ENCODE measurements around the gene TARBP1.

TARBP1 gene

DNA sequence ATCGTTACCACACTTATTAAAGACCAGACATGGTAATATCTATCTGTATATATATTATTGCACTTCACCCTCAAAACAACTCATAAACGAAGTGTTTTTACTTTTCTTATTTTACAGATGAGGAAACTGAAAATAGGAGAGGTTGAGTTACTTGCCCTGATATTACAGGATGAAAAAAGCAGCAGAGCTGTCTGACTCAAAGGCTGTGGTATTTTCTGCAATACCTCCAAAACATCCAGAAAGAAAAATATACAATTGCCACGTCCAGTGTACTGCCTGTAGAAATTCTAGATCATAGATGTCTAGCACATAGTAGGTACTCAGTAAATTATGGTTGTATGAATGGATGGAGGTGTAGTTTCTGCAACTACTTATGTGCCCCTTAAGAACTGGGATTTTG is 5.2 kb upstream of the TARBP1 start:
- no peak for DNase-seq

GRCh38 chr1:234481771-234482170 is 2.8 kb upstream of the TARBP1 start:
- no peak for DNase-seq

DNA sequence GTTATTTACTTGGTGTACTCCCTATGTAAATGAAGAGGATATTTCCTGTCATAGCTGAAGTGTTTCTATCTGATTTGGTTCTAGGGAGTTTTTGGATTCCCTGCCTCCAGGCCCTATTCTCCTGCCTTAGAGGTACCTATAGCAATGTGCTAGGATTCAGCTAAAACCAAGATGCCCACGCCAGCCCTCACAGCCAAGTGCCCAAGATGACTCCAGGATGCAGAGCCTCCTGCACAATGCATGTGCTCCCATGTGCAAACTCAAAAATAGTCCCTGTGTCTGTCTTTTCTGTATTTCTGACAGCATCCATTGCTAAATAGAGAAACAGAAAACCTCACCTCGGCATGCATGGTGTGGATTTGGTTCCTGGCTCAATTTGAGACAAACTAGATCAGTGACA is 887 bp upstream of the TARBP1 start:
- no peak for DNase-seq

DNA sequence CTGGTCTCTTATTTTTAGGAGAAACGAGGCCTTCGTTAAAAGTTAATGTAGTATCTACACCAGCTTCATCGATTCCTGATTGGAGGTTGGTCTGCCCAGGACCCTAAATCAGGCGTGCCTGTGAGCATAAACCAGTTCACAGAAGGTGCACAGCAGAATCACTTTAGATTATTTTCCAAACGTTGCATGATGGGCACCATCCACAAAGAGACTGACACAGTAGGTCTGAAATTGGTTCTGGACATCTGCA is 256 bp upstream of the TARBP1 start:
- DNase-seq: no peak

DNA sequence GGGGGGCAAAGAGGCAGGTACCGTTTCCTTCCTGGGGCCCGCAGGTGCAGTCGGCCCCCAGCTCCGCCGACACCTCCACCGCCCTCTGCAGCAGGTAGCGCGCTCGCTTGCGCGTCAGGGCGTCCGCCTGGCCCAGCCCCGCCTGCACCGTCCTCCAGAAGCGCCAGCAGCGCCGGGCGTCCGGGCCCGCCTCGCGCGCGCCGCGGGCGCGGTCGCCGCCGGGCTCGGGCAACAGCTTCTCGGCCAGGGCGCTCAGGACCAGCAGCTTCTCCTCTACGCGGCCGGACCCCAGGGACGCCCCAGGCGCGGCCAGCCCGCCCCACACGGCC is 863 bp downstream of the TARBP1 start:
- peak; percentile 64 for DNase-seq

DNA sequence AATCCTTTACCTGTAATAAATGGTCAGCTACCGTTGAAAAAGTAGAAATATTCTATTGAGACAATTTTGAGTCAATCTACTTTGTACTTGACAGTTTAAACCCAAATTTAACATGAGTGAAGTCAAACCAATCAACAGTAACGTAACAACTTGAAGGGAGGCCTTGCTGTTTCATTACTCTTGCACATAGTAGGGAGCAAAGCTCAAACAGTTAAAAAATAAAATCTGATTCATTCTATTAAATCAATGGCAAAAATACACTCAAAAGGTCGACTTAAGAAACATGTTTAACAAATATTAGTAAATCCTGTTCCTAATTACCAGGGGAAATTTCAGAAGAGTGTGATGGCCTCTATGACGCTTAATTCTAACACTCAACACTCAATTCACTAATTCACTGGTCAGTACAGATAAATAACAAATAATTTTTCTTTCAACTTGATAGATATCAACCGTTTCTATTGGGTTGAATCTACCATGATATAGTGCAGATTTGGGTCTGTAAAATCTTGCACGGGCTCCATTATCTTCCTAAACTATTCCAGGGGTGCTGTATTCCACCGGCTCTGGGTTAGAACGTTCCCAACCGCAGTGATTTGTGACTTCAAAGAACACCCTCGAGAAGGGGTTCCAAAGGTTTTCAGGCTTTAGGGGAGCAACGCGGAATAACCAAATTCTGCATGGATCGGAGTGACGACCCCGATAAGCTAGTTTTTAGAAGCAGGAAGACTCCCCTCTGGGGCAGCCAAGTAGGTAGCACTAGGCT is 1.4 kb downstream of the TARBP1 start:
- no peak for DNase-seq

DNA sequence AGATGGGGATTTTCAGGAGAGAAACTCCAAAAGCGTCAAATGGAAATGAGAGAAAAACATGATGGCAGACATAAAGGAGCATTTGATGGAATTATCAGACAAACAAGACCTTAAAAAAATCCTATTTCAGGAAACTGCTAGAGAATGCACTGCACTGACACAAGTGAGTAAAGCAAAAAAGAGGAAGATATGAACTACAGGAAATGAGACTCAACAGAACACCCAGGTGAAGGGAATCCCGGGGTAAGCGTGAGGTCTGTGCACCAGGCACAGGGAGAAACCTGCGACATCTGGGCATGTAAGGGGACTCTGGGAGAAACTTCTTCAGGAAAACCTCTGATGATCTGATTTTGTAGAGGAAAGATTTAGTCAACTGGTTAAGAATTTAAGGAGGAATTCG is 2.8 kb downstream of the TARBP1 start:
- DNase-seq: no peak

DNA sequence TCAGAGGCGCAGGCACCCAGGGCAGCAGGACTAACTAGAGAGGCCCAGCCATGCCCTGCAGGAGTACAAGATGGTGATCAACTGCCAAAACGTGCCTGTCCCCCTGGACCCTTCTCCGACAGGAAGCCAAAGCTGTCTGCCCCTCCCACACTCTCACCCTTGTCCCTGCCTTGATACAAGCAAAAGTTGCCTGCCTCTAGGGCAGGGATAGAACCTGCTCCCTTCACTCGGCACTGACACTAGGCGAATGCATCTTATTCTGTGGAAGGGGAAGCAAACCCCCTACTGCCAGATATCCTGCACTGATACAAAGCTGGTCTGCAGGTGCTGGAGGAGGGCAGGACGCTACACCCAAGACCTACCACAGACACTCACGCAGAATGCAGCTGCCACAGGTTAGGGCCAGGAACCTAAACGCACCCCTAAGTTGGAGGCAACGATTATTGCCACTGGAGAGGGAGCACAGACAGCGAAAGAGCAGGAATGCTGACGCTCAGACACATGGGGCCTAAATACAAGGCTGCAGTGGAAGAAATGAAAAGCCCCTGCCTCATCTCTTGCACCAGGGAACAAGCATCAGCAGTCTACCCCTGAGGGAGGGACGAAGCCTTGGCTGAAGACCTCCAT is 3.7 kb downstream of the TARBP1 start:
- DNase-seq: peak; percentile 39

DNA sequence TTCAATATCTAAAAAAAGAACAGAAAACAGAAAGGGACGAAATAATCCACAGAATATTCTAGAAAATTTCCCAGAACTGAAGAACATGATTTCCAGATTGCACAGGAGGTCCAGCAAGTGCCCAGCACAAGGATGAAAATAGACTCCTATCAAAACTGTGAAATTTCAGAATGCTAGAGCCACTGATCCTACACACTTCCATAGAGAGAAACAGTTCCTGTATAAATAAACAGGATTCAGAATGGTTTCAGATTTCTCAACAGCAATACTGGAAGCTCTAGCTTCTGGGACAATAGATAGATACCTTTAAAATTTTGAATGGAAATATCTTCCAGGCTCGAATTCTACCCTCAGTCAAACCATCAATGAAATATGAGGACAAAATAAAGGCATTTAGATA is 4.6 kb downstream of the TARBP1 start:
- DNase-seq: no peak

DNA sequence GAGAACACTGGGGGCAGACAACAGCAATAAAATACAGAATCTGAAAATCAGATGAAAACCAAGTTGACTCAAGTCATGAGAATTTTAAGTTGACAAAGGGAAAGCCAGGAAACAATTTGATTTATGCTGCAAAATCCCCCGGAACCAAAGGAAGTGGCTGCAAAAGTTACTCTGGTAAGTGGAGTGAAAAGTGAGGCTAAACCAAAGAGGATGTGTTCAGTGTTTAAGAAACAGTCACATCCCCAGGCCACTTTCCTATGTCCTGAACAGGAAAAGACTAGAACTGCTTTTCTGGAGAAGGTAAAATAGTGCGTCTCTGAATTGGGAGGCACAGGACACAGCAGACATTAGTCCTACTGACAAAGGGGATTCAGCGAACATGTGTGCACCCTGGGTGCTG is 5.9 kb downstream of the TARBP1 start:
- no peak for DNase-seq

GRCh38 chr1:234469376-234469775 is 9.6 kb downstream of the TARBP1 start:
- no peak for DNase-seq

DNA sequence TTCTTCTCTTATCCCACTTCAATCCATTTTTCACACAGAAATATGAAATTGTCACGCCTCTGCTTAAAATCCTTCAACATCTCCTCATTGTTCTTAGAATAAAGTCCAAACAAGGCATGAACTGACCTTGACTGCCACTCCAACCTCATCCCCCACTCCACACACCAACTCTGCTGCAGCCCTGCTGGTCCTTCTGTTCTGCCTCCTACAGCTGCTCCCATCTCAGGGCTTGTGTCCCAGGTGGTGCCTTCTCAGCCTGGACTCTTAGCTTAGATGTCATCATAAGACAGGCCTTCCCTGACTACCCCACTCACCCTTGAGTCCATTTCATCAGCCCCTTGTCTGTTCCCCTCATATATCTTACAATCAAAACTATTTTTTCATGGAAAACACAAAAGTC is 10.4 kb downstream of the TARBP1 start:
- DNase-seq: no peak

- DNase-seq: no peak
These were observed 11.2 kb downstream of the TARBP1 start for GRCh38 chr1:234467821-234468220.

DNA sequence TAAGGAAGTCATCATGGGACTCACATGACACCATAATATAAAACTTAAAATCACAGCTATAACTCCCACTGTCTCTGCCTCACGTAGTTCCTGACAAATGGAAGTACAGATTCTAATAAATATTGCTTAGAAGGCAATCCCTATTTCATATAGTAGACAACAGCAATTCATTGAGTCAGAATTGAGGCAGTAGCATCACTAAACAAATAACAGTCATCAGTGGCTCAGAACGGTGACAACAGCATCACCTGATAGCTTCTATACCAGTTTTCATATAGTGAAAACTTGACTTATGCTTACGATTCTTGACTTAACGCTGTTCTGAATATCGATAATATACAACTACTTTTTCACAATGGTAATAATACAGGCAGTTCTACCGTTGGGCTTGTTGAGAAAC is 12.0 kb downstream of the TARBP1 start:
- DNase-seq: no peak

DNA sequence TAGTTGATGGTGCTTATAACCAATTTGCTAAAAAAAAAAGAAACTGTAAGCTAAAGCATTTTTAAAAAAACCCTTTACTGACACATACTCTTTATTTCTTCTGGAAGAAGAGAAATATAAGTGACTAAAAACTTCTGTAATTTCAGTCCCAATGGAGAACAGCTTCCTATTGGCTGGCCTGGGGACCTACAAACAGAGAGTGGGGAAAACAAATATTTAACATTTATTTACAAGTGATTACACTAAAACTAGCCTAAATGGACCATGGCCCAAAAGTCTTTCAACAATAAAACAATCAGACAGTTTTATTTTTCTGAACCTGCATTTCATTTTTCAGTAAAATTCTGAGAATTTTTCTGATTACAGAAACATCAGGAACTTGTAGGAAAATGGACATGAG is 15.2 kb downstream of the TARBP1 start:
- no peak for DNase-seq

- DNase-seq: no peak
These were observed 18.3 kb downstream of the TARBP1 start for GRCh38 chr1:234460652-234461051.

DNA sequence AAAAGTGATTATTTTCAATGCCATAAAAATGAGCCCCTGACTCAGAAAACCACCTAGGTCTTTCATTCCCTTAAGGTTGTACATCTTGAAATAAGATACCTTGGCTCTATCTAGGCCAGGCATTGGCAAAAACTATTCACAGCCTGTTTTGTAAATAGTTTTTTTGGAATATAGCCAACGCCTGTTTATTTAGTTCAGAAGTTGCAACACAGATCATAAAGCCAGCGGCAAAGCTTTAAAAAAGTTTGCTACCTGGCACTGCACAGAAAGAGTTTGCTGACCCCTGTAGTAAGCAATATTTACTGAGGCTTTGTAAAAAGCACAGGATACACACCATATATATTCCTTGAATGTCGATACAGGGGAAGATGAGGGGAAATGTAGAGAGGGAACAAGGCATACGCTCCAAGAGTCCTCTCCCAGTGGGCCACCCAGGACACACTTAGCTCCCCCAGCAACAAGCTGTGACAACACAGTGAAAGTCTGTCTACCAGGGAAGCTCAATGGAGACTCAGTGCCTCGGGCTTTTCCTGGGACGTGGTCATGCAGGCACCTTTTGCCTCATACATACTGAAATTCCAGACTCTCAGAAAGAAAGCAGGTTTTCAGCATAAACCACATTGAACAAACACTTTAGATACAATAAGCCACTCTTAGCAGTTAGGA is 20.5 kb downstream of the TARBP1 start:
- DNase-seq: no peak

DNA sequence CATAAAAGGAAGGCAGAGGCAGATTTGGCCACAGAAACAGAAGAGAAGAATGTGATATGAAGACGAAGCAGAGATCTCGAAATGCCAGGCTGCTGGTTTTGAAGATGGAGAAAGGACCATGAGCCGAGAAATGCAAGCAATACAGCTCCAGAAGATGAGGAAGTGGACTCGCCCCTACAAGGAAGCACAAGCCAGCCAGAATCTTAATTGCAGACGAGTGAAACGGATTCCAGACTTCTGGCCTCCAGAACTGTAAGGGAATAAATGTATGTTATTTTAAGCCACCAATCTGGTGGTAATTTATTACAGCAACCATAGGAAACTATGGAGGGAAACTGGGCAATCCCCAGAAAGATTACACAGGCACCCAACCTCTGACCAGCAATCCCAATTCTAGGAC is 24.1 kb downstream of the TARBP1 start:
- no peak for DNase-seq

GRCh38 chr1:234452406-234452965 is 26.5 kb downstream of the TARBP1 start:
- DNase-seq: no peak

DNA sequence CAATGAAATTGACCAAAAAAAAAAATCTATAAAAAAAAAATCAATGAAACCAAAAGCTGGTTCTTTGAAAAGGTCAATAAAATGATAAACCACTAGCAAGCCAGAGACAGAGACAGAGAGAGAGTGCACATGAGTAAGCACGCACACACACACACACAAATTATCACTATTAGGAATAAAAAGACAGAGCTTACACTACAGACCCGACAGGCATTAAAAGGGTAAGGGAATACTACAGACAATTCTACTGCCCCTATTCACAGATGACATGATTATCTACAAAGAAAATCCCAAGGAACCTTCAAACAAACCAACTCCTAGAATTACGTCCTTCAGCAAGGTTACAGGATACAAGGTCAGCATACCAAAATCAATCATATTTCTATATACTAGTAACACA is 38.6 kb downstream of the TARBP1 start:
- no peak for DNase-seq

DNA sequence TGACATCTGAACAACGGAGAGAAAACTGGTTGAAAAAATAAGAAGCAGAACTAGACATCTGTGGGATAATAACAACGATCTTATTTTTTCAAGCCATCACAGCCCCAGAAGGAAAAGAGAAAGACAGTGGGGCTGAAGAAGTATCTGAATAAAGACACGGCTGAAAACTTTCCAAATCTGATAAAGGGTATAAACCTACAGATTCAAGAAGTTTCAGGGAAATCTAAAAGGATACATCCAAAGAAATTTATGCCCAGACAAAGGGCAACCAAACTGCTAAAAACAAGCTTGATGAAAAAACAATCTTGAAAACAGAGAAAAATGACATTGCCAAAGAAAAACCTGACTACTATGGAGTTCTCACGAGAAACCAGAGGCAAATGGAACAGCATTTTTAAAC is 40.4 kb downstream of the TARBP1 start:
- DNase-seq: no peak

- peak; percentile 62 for DNase-seq
These were observed 41.4 kb downstream of the TARBP1 start for GRCh38 chr1:234437423-234438171.

DNA sequence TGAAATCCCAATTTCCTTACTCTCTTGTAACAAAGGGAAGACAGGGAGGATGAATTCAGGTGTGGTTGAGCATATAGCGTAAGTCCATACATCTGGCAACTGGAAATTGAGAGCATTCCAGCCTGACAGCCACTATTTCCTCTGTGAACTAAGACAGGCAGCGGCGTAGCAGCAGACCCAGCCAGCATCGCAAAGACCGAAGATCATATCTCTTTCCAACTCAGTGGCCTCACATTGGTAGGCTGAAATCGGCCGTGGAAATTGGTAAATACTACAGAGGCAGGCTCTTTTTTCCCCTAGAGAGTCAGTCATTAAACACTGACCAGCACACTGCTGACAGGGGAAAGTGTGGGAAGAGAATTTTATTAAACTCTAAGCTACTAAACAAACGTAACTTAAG is 43.4 kb downstream of the TARBP1 start:
- no peak for DNase-seq

- no peak for DNase-seq
These were observed 44.3 kb downstream of the TARBP1 start for GRCh38 chr1:234434706-234435105.

All from hematopoietic multipotent progenitor cell treated with erythropoietin and hydrocortisone succinate and interleukin-3 and kit ligand, for 8 days (in vitro differentiated cells).